Common myeloid progenitor, CD34-positive (primary cell): ENCODE measurements around the gene PARM1.

Source experiments
- CTCF ChIA-PET: fragments of 350-600 bp; sonication (Branson Sonifier 250); formaldehyde crosslinking; loops from one replicate; lab custom pipeline; 2021; ENCODE audit warnings: antibody characterized with exemption; lab: Charles Lee
- POLR2A ChIA-PET: fragments of 350-600 bp; sonication (Branson Sonifier 250); formaldehyde crosslinking; loops from one replicate; lab custom pipeline; 2021; ENCODE audit warnings: antibody characterized with exemption; lab: Charles Lee
- DNase-seq, 3 donors: peaks; one replicate each; pipeline versions ENCODE4 v3.0.0 to v3.0.0-alpha.2; 2013
- H3K27ac ChIP-seq, 2 experiments: 1 replicate in 1 of 2; 2 replicates in 1 of 2; pipeline ENCODE4 v1.7.0; 2013; ENCODE audit warnings: inconsistent platforms in 2 of 2, low read length in 2 of 2, mild to moderate bottlenecking in 2 of 2, low read depth in 1 of 2, moderate library complexity in 1 of 2; ENCODE audit not compliant: severe bottlenecking in 2 of 2, insufficient read depth in 1 of 2, poor library complexity in 1 of 2
- H3K27me3 ChIP-seq, 5 experiments: replicated peaks in 2 of 5; 1 replicate in 3 of 5; 2 replicates in 2 of 5; pipeline versions ENCODE4 v1.6.1 to v1.7.0; 2013; ENCODE audit warnings: low read length in 4 of 5, mild to moderate bottlenecking in 2 of 5, moderate library complexity in 2 of 5, inconsistent platforms in 1 of 5; ENCODE audit not compliant: insufficient read depth in 5 of 5, control insufficient read depth in 4 of 5
- H3K36me3 ChIP-seq, 4 experiments: 1 replicate in 2 of 4; 2 replicates in 2 of 4; pipeline versions ENCODE4 v1.6.1 to v1.7.0; 2013; ENCODE audit warnings: low read length in 3 of 4, control low read depth in 1 of 4, mild to moderate bottlenecking in 1 of 4; ENCODE audit not compliant: control insufficient read depth in 4 of 4, insufficient read depth in 4 of 4
- H3K4me1 ChIP-seq, 4 experiments: 1 replicate in 3 of 4; 2 replicates in 1 of 4; pipeline versions ENCODE4 v1.6.1 to v1.7.1; 2013; ENCODE audit warnings: low read length in 3 of 4, mild to moderate bottlenecking in 3 of 4, control low read depth in 1 of 4, inconsistent platforms in 1 of 4, moderate library complexity in 1 of 4; ENCODE audit not compliant: control insufficient read depth in 4 of 4, insufficient read depth in 4 of 4; ENCODE audit errors: control extremely low read depth in 1 of 4
- H3K4me3 ChIP-seq, 7 experiments: 1 replicate in 4 of 7; 2 replicates in 3 of 7; pipeline versions ENCODE4 v1.5.1 to v1.7.0; 2013; ENCODE audit warnings: mild to moderate bottlenecking in 7 of 7, low read length in 6 of 7, moderate library complexity in 6 of 7, inconsistent platforms in 2 of 7, low read depth in 2 of 7, control low read depth in 1 of 7; ENCODE audit not compliant: insufficient read depth in 4 of 7, control insufficient read depth in 1 of 7; ENCODE audit errors: extremely low read depth in 1 of 7
- H3K9me3 ChIP-seq, 5 experiments: 1 replicate in 4 of 5; 2 replicates in 1 of 5; pipeline versions ENCODE4 v1.6.1 to v1.7.1; 2013; ENCODE audit warnings: low read length in 4 of 5, mild to moderate bottlenecking in 2 of 5, inconsistent platforms in 1 of 5, low read depth in 1 of 5, moderate library complexity in 1 of 5; ENCODE audit not compliant: control insufficient read depth in 4 of 5, insufficient read depth in 2 of 5; ENCODE audit errors: control extremely low read depth in 1 of 5
- WGBS: methylation state at CpG from one replicate; pipeline ENCODE4 v1.1.5; 2013; ENCODE audit not compliant: insufficient coverage; 5-methylcytosine and 5-hydroxymethylcytosine counted together

The PARM1 gene

DNA sequence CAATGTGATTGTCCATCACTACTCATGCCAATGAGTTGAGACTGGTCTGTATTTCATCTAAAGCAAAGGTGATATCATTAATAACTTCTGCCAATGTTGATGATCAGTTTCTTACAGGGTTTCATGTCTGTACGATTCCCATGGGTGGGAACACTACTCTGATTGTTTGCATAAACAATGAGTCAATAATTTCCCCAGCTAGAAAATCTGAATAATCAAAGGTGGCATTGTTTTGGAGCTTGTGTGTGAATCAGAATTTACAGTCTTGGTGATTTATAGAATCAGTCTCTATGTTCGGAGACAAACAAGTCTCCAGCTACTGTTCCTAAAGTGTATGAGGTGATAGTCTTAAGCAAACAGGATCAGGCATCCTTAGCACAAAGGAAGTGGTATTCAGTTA is 35.5 kb upstream of the PARM1 start:
- WGBS: no CpG with 5 or more reads among the region's 2 CpGs
- Histone ChIP-seq H3K9me3 (no peaks in the 10 kb centered on the region), H3K36me3 (no peaks in the 10 kb centered on the region), H3K27me3 (no peaks in the 10 kb centered on the region), H3K4me3 (no peak overlapping the region), H3K4me1 (no peaks in the 10 kb centered on the region), H3K27ac (no peak overlapping the region)
- POLR2A ChIA-PET: no interaction called here
- CTCF ChIA-PET: no interaction called here
- DNase-seq: no peak

DNA sequence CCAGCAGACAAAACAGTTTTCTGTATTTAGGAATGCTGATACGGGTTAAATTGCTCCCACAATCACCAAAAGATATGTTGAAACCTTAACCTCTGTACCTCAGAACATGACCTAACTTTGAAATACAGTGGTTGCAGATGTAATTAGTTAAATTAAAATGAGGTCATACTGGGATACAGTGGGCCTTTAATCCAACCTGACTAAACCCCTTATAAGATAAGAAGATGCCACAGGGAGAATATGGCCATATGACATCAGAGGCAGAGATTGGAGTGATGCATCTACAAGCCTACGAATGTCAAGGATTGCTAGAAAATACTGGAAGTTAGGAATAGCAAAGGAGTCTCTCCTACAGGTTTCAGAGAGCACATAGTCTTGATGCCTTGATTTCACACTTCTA is 32.1 kb upstream of the PARM1 start:
- POLR2A ChIA-PET: no interaction called here

GRCh38 chr4:74904509-74905065 is 28.3 kb upstream of the PARM1 start:
- WGBS: 97% methylated on average over 3 of the region's 3 CpGs
- DNase-seq: no peak
- POLR2A ChIA-PET: no interaction called here
- H3K27ac ChIP-seq: no peak overlapping the region
- H3K9me3 ChIP-seq: peaks cover 0 to 1% (median 0%) of the 10 kb centered on the region in 5 experiments
- no peaks in the 10 kb centered on the region for H3K4me1 ChIP-seq
- no peak overlapping the region for H3K4me3 ChIP-seq
- CTCF ChIA-PET: no interaction called here
- no peaks in the 10 kb centered on the region for H3K36me3 ChIP-seq
- H3K27me3 ChIP-seq: no peaks in the 10 kb centered on the region

More for the DNA sequence above, 32.1 kb upstream of the PARM1 start:
- WGBS: 100% methylated on average over 1 of the region's 2 CpGs
- Histone ChIP-seq H3K36me3 (no peaks in the 10 kb centered on the region), H3K9me3 (peaks cover 0 to 1% (median 0%) of the 10 kb centered on the region in 5 experiments), H3K27ac (no peak overlapping the region), H3K27me3 (no peaks in the 10 kb centered on the region), H3K4me1 (no peaks in the 10 kb centered on the region), H3K4me3 (no peak overlapping the region)
- CTCF ChIA-PET: no interaction called here
- DNase-seq: no peak

GRCh38 chr4:74906771-74907170 is 26.1 kb upstream of the PARM1 start:
- 100% methylated on average over 1 of the region's 2 CpGs for WGBS

DNA sequence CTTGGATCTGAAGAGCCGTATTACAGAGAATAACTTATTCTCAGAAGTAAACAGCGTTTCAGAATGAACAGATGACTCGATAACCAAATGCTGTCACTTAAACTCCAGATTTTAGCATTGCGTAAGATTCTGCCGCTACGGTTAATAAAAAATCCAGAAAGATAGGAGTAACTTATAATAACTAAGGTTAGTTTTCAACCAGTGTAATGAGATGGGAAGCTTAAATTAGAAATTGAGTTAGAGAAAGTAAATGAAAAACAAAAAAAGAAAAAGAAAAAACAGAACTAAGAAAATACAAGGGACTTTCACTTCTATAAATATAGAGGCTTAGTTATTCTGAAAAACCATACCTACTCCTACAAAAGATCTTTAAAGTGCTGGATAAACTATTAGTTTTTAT is 13.1 kb upstream of the PARM1 start:
- Histone ChIP-seq H3K36me3 (no peaks in the 10 kb centered on the region), H3K27me3 (peaks cover 0 to 3% (median 0%) of the 10 kb centered on the region in 5 experiments), H3K9me3 (peaks cover 0 to 7% (median 0%) of the 10 kb centered on the region in 5 experiments), H3K4me1 (no peaks in the 10 kb centered on the region), H3K27ac (no peak overlapping the region), H3K4me3 (no peak overlapping the region)
- DNase-seq: no peak
- POLR2A ChIA-PET: no interaction called here
- CTCF ChIA-PET: no interaction called here
- WGBS: 95% methylated on average over 4 of the region's 6 CpGs

More at GRCh38 chr4:74906771-74907170, 26.1 kb upstream of the PARM1 start:
- H3K4me1 ChIP-seq: no peaks in the 10 kb centered on the region
- CTCF ChIA-PET: no interaction called here
- H3K27ac ChIP-seq: no peak overlapping the region
- no peaks in the 10 kb centered on the region for H3K27me3 ChIP-seq
- H3K4me3 ChIP-seq: no peak overlapping the region
- POLR2A ChIA-PET: no interaction called here
- DNase-seq: no peak
- H3K9me3 ChIP-seq: peaks cover 0 to 2% (median 0%) of the 10 kb centered on the region in 5 experiments
- no peaks in the 10 kb centered on the region for H3K36me3 ChIP-seq

- WGBS: 83% methylated on average over 2 of the region's 3 CpGs
- H3K9me3 ChIP-seq: peaks cover 0 to 2% (median 0%) of the 10 kb centered on the region in 5 experiments
- no peak for DNase-seq
- H3K27ac ChIP-seq: no peak overlapping the region
- H3K4me1 ChIP-seq: no peaks in the 10 kb centered on the region
- ChIA-PET CTCF (interaction anchor here (1.0 kb wide), 1 partner anchor 13 kb away, joined by 3 read pairs; the partner anchor contains the start of gene PARM1), POLR2A (no interaction called here)
- H3K36me3 ChIP-seq: no peaks in the 10 kb centered on the region
- no peak overlapping the region for H3K4me3 ChIP-seq
- H3K27me3 ChIP-seq: peaks cover 0 to 5% (median 0%) of the 10 kb centered on the region in 5 experiments
These were observed 12.2 kb upstream of the PARM1 start for GRCh38 chr4:74920704-74921103.

DNA sequence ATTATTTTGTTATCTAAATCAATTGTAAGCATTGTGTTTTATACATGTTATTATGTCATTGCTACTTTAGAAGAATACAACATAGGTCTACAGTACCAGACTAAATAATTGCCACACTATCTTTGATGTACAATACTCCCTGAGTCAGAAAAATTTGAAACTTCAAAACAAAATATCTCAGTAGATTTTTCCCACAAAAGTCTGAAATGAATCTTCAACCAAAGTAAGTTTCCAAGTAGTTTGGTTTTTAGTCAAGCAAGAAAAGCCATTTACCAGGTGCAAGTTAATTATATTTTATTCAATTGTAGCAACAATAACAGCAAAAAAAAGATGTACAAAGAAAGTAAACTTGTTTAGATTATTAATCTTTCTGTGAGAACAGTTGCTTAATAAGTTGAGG is 11.4 kb upstream of the PARM1 start:
- no peak for DNase-seq
- ChIA-PET POLR2A (no interaction called here), CTCF (no interaction called here)
- Histone ChIP-seq H3K4me1 (no peaks in the 10 kb centered on the region), H3K27ac (no peak overlapping the region), H3K4me3 (no peak overlapping the region), H3K9me3 (no peaks in the 10 kb centered on the region), H3K36me3 (no peaks in the 10 kb centered on the region), H3K27me3 (peaks cover 0 to 3% (median 0%) of the 10 kb centered on the region in 5 experiments)
